ENCODE results near the gene MDFIC. TPM values are rescaled to one million over a fixed set of nuclear protein-coding genes. Genes with fewer than 3 reads are reported as not detected.
A peak's percentile ranks its signal among the peaks of the same experiment; 100 is the strongest.

Gene MDFIC
- total RNA-seq, 1 experiment from 2014 or later, result 16.8 TPM

DNA sequence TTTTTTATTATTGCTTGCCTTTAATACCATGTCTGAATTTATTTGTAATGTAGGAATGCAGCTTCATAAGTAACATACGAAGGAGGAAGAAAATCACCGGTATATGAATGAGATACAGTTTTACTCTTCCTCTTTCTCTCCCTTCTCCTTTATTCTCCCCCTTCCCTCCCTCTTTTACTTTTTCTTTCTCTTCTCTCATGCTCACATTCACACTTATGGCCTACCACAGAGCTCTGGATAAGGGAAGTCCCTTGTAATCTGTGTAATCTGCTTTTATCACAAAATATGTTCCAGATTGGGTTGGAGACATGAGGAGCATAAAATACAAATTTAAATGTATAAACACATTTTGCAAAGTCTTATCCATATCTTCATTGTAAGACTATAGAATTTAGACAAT, 59.4 kb downstream of the MDFIC start:
- no peak overlapping the region for H3K4me3 ChIP-seq (ENCODE audit: insufficient read depth, low read depth, low read length)
- DNase-seq, result no peak

DNA sequence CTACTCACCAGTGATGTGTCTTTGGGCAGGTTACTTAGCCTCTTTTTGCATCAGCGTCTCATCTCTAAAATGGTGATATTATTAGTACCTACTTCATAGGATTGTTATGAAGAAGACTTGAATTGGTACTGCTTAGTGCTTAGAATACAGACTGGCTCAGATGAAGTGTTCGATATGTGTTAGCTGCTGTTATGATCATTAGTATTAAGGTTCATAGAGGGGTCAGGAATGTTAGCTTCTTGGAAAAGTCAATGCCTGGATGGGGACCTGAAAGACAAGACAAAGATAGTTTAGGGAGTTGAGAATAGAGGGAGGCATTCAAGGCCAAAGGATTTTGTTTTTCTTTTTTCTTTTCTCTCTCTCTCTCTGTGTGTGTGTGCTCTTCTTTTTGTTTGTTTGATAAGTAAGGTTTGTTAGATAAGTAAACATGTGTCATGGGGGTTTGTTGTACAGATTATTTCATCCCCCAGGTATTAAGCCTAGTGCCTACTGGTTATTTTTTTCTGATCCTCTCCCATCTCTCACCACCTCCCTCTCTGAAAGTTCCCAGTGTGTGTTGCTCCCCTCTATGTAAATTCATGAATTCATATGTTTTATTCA, 63.3 kb downstream of the MDFIC start:
- no peak for DNase-seq
- H3K36me3 ChIP-seq (replicated peaks; ENCODE audit: control insufficient read depth, insufficient read depth, low read length), result no peaks in the 10 kb centered on the region
- no peak overlapping the region for H3K4me3 ChIP-seq (ENCODE audit: insufficient read depth, low read depth, low read length)
- H3K27me3 ChIP-seq (ENCODE audit: control insufficient read depth, insufficient read depth, low read length), result no peaks in the 10 kb centered on the region

More for the DNA sequence above, 59.4 kb downstream of the MDFIC start:
- Histone ChIP-seq H3K27me3 (ENCODE audit: control insufficient read depth, insufficient read depth, low read length) (no peaks in the 10 kb centered on the region), H3K36me3 (replicated peaks; ENCODE audit: control insufficient read depth, insufficient read depth, low read length) (no peaks in the 10 kb centered on the region)

DNA sequence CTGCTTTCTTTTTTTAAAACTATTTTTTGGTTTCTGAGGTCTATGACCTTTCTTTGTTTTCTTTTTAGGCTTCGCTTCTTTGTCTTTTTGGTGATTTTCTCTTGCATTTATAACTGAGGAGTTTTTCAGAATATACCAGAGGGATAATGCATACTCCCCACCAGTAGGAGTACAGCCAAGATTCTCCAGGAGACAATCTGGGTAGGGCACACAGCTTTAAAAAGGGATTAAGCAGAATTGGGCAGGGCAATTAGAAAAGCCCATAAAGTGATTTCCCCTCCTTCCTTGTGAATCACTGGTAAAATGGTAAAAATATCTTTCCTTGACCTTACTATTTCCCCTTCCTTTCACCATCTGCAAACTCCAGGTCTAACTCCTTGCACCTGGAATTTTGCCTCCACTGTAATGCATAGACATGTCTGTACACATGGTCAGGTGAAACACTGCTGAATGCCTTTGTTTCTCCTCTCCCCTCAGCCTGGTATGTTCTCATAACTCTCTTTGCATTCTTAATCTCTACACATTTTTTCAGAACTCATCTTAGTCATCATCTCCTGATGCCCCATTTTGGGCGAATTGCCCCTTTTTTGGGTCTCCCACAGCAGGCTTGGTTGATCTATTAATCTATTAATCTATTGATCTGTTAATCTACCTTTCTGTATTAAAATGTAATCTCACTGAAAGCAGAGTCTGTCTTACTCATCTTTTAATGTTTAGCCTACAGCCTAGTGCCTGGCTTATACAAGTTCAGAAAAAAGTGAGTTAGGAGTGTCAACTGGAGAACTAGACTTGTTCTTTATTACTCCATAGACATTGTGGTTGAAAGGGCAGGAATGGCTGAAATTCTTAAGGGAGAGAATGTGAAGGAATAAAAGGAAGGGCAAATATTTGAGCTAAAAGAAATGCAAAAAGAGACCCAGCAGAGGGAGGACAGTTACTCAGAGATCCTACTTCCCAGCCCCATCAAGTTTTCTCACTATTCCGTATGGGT, 64.6 kb downstream of the MDFIC start:
- Histone ChIP-seq H3K27me3 (ENCODE audit: control insufficient read depth, insufficient read depth, low read length) (no peaks in the 10 kb centered on the region), H3K4me3 (ENCODE audit: insufficient read depth, low read depth, low read length) (no peak overlapping the region), H3K36me3 (replicated peaks; ENCODE audit: control insufficient read depth, insufficient read depth, low read length) (no peaks in the 10 kb centered on the region)
- DNase-seq, result no peak

DNA sequence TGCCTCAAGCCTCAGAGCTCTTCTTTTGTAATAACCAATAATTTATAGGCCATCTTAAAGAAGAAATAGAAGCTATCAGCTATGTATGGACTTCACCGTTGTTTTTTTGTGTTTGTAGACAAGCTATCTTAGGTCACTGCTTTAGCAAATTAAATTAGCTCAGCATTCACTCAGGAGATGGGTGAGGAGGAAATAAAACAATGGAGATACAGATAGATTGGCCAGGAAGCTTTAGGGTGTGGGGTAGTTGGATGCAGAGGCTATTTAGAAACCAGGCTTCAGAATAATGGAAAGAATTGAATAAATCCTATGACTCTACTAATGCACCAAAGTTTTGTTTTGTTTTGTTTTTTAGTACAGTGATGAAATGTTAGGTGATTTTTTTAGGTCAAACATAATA, 66.1 kb downstream of the MDFIC start:
- no peaks in the 10 kb centered on the region for H3K27me3 ChIP-seq (ENCODE audit: control insufficient read depth, insufficient read depth, low read length)
- no peak overlapping the region for H3K4me3 ChIP-seq (ENCODE audit: insufficient read depth, low read depth, low read length)
- H3K36me3 ChIP-seq (replicated peaks; ENCODE audit: control insufficient read depth, insufficient read depth, low read length), result no peaks in the 10 kb centered on the region
- DNase-seq, result no peak

DNA sequence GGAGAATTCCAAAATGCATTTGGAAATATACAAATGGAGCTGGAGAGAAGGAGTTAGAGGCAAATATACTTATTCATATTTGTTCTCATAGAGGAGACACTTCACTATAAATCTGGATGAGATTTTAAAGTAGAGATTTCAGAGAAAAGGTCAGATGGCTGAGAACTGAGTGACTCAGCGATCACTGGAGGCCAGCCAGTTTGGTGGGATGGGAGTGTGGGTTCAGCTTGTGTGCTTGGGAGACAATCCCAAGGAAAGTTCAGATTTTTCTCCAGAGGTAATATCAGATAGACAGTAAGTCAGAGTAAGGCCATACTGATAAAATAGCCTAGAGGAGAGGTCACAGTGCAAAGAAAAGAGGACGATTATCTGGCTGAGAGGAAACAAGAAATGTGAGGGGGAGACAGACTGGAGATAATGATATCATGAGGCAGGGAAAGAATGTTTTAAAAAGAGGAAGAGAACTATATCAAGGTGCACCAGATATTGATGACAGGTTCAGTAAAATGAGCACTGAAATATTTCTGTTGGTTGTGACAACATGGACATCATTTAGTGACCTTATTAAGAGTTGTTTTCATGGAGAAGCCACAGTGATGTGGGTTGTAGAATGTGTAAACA, 67.0 kb downstream of the MDFIC start:
- Histone ChIP-seq H3K27me3 (ENCODE audit: control insufficient read depth, insufficient read depth, low read length) (no peaks in the 10 kb centered on the region), H3K4me3 (ENCODE audit: insufficient read depth, low read depth, low read length) (no peak overlapping the region), H3K36me3 (replicated peaks; ENCODE audit: control insufficient read depth, insufficient read depth, low read length) (no peaks in the 10 kb centered on the region)
- DNase-seq, result no peak

- H3K27me3 ChIP-seq (ENCODE audit: control insufficient read depth, insufficient read depth, low read length), result no peaks in the 10 kb centered on the region
- no peak overlapping the region for H3K4me3 ChIP-seq (ENCODE audit: insufficient read depth, low read depth, low read length)
- DNase-seq, result no peak
- no peaks in the 10 kb centered on the region for H3K36me3 ChIP-seq (replicated peaks; ENCODE audit: control insufficient read depth, insufficient read depth, low read length)
Measured at GRCh38 chr7:114989531-114989930, 67.6 kb downstream of the MDFIC start.

- no peaks in the 10 kb centered on the region for H3K36me3 ChIP-seq (replicated peaks; ENCODE audit: control insufficient read depth, insufficient read depth, low read length)
- DNase-seq, result no peak
- no peak overlapping the region for H3K4me3 ChIP-seq (ENCODE audit: insufficient read depth, low read depth, low read length)
- no peaks in the 10 kb centered on the region for H3K27me3 ChIP-seq (ENCODE audit: control insufficient read depth, insufficient read depth, low read length)
Measured at GRCh38 chr7:114997487-114998404, 75.9 kb downstream of the MDFIC start.

DNA sequence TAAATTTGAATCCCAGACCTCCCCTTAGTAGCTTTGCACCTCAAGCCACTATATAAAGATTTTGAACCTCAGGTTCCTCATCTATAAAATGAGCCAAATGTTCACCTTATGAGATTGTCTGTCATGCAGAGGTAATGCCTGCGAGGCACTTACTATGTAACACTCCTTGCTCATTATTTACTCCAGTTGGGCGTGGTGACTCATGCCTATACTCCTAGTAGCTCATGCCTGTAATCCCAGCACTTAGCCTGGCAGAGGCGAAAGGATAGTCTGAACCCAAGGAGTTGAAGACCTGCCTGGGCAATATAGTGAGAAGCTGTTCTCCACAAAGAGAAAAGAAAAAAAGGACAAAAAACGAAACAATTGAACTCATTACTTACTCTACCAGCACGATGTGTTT, 82.2 kb downstream of the MDFIC start:
- Histone ChIP-seq H3K27me3 (ENCODE audit: control insufficient read depth, insufficient read depth, low read length) (no peaks in the 10 kb centered on the region), H3K36me3 (replicated peaks; ENCODE audit: control insufficient read depth, insufficient read depth, low read length) (no peaks in the 10 kb centered on the region), H3K4me3 (ENCODE audit: insufficient read depth, low read depth, low read length) (no peak overlapping the region)
- no peak for DNase-seq

DNA sequence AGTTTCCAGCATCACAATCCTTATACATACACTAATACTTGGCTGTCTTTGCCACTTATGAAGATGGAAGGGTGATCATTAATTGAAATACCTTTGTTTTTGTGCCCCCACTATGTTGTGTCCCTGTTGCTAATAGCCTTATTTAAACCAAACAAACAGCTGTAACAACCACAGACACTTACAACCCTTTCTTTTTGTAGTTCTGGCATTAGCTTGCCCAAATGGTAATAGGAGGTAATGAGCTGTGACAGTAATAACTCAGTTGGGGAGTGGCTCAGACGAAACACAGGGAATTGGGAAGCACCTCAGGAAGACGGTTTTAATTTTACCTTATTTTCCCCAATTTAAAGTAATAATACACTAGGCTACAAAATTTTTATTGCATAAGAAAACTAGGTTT, 83.4 kb downstream of the MDFIC start:
- Histone ChIP-seq H3K4me3 (ENCODE audit: insufficient read depth, low read depth, low read length) (no peak overlapping the region), H3K36me3 (replicated peaks; ENCODE audit: control insufficient read depth, insufficient read depth, low read length) (no peaks in the 10 kb centered on the region), H3K27me3 (ENCODE audit: control insufficient read depth, insufficient read depth, low read length) (no peaks in the 10 kb centered on the region)
- DNase-seq, result no peak

DNA sequence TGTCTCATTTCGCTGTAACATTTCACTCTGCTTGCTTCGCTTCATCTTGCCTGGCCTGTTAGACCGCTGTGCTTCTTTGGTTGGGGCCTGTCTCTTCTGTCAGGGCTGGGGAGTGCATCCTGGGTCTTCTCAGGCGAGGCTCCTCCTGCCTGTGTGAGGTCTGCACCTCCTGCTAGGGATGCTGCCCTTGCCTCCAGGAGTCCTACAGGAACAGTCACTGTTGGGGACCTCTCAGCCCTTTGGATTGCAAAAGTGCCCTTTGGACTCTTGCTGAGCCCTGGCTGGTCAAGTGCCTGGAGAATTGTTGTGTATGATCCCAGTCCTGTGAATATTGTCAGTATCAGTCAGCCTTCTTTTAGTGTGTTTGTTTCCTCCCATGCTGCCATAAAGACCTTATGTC, 84.1 kb downstream of the MDFIC start:
- Histone ChIP-seq H3K4me3 (ENCODE audit: insufficient read depth, low read depth, low read length) (no peak overlapping the region), H3K36me3 (replicated peaks; ENCODE audit: control insufficient read depth, insufficient read depth, low read length) (no peaks in the 10 kb centered on the region), H3K27me3 (ENCODE audit: control insufficient read depth, insufficient read depth, low read length) (no peaks in the 10 kb centered on the region)
- DNase-seq, result peak; percentile 19

- Histone ChIP-seq H3K4me3 (ENCODE audit: insufficient read depth, low read depth, low read length) (no peak overlapping the region), H3K36me3 (replicated peaks; ENCODE audit: control insufficient read depth, insufficient read depth, low read length) (no peaks in the 10 kb centered on the region), H3K27me3 (ENCODE audit: control insufficient read depth, insufficient read depth, low read length) (no peaks in the 10 kb centered on the region)
- DNase-seq, result no peak
Measured at GRCh38 chr7:115007751-115008150, 85.9 kb downstream of the MDFIC start.

- DNase-seq, result no peak
Measured at GRCh38 chr7:115008465-115009114, 86.7 kb downstream of the MDFIC start.

GRCh38 chr7:115009139-115009538, 87.2 kb downstream of the MDFIC start:
- H3K27me3 ChIP-seq (ENCODE audit: control insufficient read depth, insufficient read depth, low read length), result no peaks in the 10 kb centered on the region
- no peak for DNase-seq
- H3K4me3 ChIP-seq (ENCODE audit: insufficient read depth, low read depth, low read length), result no peak overlapping the region

More at GRCh38 chr7:115008465-115009114, 86.7 kb downstream of the MDFIC start:
- Histone ChIP-seq H3K4me3 (ENCODE audit: insufficient read depth, low read depth, low read length) (no peak overlapping the region), H3K36me3 (replicated peaks; ENCODE audit: control insufficient read depth, insufficient read depth, low read length) (no peaks in the 10 kb centered on the region), H3K27me3 (ENCODE audit: control insufficient read depth, insufficient read depth, low read length) (no peaks in the 10 kb centered on the region)

More at GRCh38 chr7:115009139-115009538, 87.2 kb downstream of the MDFIC start:
- no peaks in the 10 kb centered on the region for H3K36me3 ChIP-seq (replicated peaks; ENCODE audit: control insufficient read depth, insufficient read depth, low read length)
